Endometrial microvascular endothelial cells (primary cell): Measurements from ENCODE around the gene PANK2. TPM values are rescaled to one million over a fixed set of nuclear protein-coding genes. Genes with fewer than 3 reads are reported as not detected.
"Not testable (repeated sequence)": the region's sequence is repeated elsewhere in the genome, so short reads cannot be mapped to it uniquely, and the experiment has no call there.

Experiments used
- in situ Hi-C: cut with HindIII; loops from 2 replicates; pipeline ENCODE4 v1.10.0; 2017; ENCODE audit warnings: low sequenced_read_pairs, low pct_unique_long_range_greater_than_20kb; ENCODE audit errors: inconsistent ontology term
- total RNA-seq: library from RNA; depleted of rRNA; stranded (reverse); fragments of >200 nt; gene quantifications from one replicate; pipeline ENCODE4 v1.2.3, GENCODE V29; 2015; ENCODE audit errors: inconsistent ontology term

Gene PANK2
- total RNA-seq, 1 donor from 2014 or later = 47.3 TPM

DNA sequence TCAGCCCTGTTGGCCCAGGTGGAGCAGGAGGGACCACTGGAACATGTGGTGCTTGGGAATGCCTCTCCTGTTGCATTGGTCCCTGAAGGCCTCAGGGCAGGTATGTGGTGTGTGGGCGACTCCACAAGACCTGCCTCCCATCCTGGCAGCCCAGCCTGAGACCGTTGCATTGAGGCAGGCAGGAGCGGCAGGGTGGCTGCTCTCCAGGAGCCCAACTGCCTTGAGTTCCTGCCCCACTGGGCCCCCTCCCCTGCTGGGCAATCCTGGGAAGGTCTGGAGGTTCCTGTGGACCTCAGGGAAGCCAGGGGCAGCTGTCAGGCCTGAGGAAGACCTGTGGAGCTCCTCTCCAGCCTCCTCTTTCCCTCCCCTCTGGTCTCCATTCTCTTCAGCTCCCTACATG is 22.7 kb upstream of the PANK2 start:
- in situ Hi-C loops = no loop called here

DNA sequence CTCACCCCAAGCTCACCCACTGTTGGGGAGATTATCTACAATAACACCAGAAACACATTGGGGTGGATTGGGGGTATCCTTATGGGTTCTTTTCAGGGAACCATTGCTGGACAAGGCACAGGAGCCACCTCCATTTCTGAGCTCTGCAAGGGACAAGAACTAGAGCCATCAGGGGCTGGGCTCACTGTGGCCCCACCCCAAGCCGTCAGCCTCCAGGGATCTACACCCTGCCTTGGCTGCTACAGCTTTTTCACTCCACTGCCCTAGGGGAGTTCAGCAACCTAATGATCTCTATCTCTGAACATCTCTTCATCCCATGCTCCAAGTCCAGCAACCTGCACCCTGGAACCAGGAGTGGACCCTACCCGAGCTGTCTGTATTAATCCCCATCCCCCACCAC is 21.4 kb upstream of the PANK2 start:
- in situ Hi-C loops = no loop called here

GRCh38 chr20:3869839-3870634 is 19.1 kb upstream of the PANK2 start:
- in situ Hi-C loops = no loop called here

GRCh38 chr20:3871550-3872265 is 17.5 kb upstream of the PANK2 start:
- in situ Hi-C loops = no loop called here

DNA sequence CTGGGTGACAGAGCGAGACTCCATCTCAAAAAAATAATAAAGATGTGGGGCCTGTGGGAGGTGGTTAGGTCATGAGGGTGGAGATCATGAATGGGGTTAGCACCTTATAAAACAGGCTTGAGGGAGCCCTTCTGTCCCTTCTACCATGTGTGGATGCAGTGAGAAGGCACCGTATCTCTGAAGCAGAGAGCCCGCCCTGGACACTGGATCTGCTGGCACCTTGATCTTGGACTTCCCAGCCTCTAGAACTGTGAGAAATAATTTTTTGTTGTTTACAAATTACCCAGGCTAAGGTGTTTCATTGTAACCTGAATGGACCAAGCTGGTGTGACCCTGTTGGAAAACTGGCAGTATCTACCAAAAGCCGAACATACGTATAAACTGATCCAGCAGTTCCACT is 15.7 kb upstream of the PANK2 start:
- in situ Hi-C loops = no loop called here

DNA sequence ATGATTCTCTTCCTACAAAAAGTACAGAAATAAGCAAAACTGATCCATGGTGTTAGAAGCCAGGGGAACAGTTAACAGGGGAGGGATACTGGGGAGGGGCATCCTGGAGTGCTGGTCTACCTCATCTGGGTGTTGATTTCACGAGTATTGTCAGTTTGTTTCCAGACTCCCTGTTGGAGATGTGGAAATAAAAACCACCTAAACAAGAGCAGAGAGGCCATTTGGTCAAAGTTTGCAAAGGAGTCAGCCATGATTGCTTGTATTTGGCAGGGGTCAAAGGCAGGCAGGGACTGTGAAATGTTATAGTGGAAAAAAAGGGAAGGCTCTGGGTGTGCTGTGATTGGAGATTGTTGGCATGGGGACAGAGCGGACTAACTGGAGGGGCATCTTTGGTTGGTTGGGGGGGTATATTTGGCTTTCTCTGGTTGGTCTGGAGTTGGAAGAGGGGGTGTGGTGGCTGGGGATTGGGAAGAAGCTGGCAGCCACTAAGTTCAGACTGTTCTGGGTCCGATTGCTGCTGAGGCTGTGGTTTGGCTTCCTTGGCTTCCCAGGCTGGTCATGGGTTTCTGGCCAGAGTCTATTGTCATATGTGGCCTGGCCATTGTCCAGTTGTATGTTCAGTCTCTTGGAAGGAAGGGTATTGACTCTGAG is 14.9 kb upstream of the PANK2 start:
- in situ Hi-C loops = no loop called here

DNA sequence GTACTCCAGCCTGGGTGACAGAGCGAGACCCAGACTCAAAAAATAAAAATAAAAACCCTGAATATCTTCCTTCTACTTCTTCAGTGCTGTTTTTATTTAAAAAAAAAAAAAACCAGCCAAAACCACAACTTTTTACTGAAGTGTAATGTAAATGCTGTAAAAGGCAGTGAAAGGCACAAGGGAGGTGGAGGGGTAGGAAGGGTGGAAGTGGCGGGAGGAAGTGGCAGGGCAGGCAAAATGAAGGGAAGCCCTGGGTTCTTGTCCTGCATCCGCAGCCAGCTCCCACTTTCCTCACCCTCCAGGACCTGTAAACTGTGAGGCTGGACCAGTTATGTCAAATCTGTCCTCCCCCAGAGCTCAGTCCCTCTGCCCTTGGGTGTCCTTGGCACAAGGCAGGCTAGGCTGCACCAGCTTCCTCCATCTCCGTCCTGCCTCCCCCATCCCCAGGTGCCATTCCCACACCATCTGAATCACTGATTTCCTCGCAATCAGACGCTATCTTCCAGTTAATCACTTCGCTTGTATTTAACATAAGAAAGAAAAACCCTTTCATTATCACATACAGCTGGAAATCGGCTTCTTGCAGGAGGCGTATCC is 13.7 kb upstream of the PANK2 start:
- in situ Hi-C loops = no loop called here

- in situ Hi-C loops = no loop called here
Measured at GRCh38 chr20:3876000-3876399, 13.2 kb upstream of the PANK2 start.

GRCh38 chr20:3876676-3877075 is 12.5 kb upstream of the PANK2 start:
- in situ Hi-C loops = no loop called here

DNA sequence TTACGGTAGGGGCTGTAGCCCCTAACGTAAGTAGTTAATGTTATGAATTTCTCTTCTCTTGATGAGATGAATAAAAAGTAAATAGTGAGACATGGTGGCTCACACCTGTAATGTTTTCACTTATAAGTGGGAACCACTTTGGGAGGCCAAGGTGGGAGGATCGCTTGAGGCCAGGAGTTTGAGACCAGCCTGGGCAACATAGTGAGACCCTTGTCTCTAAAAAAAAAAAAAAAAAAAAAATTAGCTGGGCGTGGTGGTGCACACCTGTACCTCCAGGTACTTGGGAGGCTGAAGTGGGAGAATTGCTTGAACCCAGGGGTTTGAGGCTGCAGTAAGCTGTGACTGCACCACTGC is 10.3 kb upstream of the PANK2 start:
- in situ Hi-C loops = not testable (repeated sequence)

- in situ Hi-C loops = no loop called here
Measured at GRCh38 chr20:3885715-3886114, 3.5 kb upstream of the PANK2 start.

- in situ Hi-C loops = no loop called here
Measured at GRCh38 chr20:3887876-3888620, 1.1 kb upstream of the PANK2 start.

DNA sequence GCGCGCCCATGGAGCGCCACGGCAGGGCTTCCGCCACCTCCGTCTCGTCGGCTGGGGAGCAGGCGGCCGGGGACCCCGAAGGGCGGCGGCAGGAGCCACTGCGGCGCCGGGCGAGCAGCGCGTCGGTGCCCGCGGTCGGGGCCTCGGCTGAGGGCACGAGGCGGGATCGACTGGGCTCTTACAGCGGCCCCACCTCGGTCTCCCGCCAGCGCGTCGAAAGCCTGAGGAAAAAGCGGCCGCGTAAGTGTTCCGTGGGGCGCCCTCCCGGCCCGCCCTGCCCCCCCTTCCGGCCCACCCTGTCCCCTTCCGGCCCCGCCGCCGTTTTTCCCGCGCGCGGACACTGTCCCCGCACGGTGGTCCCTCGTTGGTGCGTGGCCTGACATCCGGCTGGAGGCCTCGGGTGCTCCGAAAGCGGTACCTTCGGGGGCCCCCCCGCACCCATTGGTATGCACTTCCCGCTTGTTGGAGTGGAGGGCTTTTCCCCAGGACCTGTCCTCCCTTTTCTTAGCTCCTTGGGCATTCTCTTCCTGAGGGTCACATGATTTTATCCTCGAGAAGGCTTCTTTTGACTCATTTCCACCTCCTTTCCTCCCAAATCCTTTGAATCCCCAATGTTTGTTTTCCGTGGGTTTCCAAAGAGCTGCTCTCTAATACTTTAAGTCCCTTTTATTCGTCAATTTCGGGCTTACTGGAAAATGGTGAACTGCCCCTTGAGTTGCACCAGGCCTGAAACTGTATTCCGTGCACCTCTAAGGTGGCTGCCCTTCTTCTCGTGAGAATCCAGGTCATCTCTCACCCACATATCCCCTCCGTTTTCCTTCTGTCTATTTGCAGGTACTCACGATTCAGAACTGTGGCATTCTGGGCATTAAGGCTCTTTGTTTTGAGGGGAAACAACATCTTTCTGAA is 556 bp downstream of the PANK2 start:
- in situ Hi-C loops = no loop called here

- in situ Hi-C loops = no loop called here
Measured at GRCh38 chr20:3890398-3890751, 1.2 kb downstream of the PANK2 start.

GRCh38 chr20:3890999-3891929 is 2.1 kb downstream of the PANK2 start:
- in situ Hi-C loops = no loop called here

DNA sequence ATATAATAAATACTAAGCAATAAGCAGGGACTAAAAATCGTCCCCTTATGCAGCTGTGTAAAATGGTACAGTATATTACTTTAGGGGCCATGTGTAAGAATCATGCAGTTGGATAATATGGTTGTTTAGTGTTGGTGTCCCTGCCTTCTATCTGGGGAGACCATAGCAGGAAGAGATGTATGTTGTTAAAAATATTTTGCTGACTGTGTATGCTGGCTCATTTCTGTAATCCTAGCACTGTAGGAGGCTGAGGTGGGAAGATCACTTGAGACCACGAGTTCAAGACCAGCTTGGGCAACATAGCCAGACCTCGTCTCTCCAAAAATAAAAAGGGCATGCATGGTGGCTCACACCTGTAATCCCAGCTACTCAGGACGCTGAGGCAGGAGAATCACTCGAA is 5.6 kb downstream of the PANK2 start:
- in situ Hi-C loops = no loop called here

DNA sequence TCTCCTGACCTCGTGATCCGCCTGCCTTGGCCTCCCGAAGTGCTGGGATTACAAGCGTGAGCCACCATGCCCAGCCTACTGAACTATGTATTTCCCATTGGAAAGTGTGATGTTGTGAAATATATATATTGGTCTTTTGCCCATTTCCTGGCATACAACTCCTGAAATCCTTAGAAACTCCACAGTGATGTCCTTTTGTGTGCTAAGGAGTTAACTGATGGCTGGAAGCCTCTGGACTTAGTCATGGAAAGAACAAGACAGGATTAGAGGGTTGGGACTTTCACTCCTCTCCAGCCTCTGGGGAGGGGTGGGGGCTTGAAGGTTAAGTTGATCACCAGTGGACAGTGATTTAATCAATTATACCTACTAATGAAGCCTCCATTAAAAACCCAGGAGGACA is 7.1 kb downstream of the PANK2 start:
- in situ Hi-C loops = no loop called here
